ENCODE data around the gene INPP5D.
"Not testable (repeated sequence)": the region's sequence is repeated elsewhere in the genome, so short reads cannot be mapped to it uniquely, and the experiment has no call there.

The INPP5D gene

GRCh38 chr2:233156001-233156400 is 95.9 kb downstream of the INPP5D start:
- no peak for TF ChIP-seq CTCF (IDR thresholded peaks at IDR 0.05; ENCODE audit: insufficient read depth, low read depth, low read length, missing control alignments)
- no peak overlapping the region for H3K4me3 ChIP-seq (ENCODE audit: low read depth, low read length)
- no peak for DNase-seq (ENCODE audit: low read depth)

GRCh38 chr2:233156461-233156860 is 96.3 kb downstream of the INPP5D start:
- H3K4me3 ChIP-seq (ENCODE audit: low read depth, low read length); DNase-seq (ENCODE audit: low read depth): not testable (repeated sequence)

GRCh38 chr2:233161730-233162129 is 101.6 kb downstream of the INPP5D start:
- no peak overlapping the region for H3K4me3 ChIP-seq (ENCODE audit: low read depth, low read length)
- DNase-seq (ENCODE audit: low read depth): no peak
- TF ChIP-seq CTCF (IDR thresholded peaks at IDR 0.05; ENCODE audit: insufficient read depth, low read depth, low read length, missing control alignments): no peak

GRCh38 chr2:233162770-233163169 is 102.6 kb downstream of the INPP5D start:
- no peak for TF ChIP-seq CTCF (IDR thresholded peaks at IDR 0.05; ENCODE audit: insufficient read depth, low read depth, low read length, missing control alignments)
- no peak overlapping the region for H3K4me3 ChIP-seq (ENCODE audit: low read depth, low read length)
- no peak for DNase-seq (ENCODE audit: low read depth)

- H3K4me3 ChIP-seq (ENCODE audit: low read depth, low read length): no peak overlapping the region
Observed at GRCh38 chr2:233163486-233164103, 103.5 kb downstream of the INPP5D start.

GRCh38 chr2:233164128-233164635 is 104.0 kb downstream of the INPP5D start:
- H3K4me3 ChIP-seq (ENCODE audit: low read depth, low read length): no peak overlapping the region
- no peak for TF ChIP-seq CTCF (IDR thresholded peaks at IDR 0.05; ENCODE audit: insufficient read depth, low read depth, low read length, missing control alignments)
- no peak for DNase-seq (ENCODE audit: low read depth)

More at GRCh38 chr2:233163486-233164103, 103.5 kb downstream of the INPP5D start:
- no peak for DNase-seq (ENCODE audit: low read depth)
- no peak for TF ChIP-seq CTCF (IDR thresholded peaks at IDR 0.05; ENCODE audit: insufficient read depth, low read depth, low read length, missing control alignments)

GRCh38 chr2:233164967-233165366 is 104.8 kb downstream of the INPP5D start:
- DNase-seq (ENCODE audit: low read depth): no peak
- no peak overlapping the region for H3K4me3 ChIP-seq (ENCODE audit: low read depth, low read length)
- no peak for TF ChIP-seq CTCF (IDR thresholded peaks at IDR 0.05; ENCODE audit: insufficient read depth, low read depth, low read length, missing control alignments)

All from GM12865 (cell line).